ENCODE measurements around the gene C10orf105. TPM values are rescaled to one million over a fixed set of nuclear protein-coding genes. Genes with fewer than 3 reads are reported as not detected.

The C10orf105 gene
- polyA plus RNA-seq, 2 donors = 0.02 to 0.04 TPM

DNA sequence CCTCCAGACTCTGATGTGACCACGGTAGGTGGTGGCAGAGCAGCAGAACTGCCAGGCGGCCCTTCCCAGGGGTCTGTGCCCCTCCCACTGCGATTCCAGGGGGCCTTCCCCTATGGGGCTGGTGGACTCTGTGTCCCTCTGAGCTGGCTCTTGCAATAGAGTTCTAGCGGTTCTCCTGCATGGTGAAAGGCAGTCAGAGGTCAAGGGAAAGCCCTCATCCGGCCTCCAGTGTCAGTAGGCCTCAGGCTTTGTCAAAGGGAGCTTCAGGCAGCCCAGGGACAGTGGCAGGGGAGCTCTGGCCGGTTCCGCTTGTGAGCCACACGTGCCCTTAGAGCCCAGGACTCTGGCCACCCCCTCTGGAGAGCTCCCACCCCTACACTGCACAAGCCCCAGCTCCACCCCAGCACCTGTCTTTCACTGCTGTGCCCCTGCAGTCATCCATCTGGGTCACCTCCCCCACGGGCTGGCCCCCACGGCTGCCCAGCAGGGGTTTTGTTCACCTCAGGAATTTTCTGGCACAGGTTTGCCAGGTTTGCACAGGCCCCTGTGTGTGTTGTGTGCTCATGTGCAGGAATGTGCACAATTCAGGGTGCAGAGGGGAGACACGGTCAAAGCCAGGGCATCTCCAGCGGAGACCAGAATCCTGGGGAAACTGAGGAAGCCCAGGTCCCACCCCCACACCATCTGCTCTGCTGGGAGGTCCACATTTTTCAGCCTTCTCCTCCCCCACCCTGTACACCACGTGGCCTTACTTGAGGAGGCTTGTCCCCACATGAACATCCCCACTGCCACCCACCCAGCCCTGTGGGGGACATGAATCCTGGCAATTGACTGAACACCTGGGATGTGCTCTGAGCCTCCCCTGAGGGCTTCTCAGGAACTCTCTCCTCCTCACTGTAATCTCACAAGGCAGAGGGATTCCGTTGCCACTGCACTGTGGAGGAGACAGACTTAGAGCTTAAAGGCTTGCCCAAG is 23.8 kb downstream of the C10orf105 start:
- 76 to 78% methylated on average over 14 of the region's 14 CpGs for WGBS, 2 donors
- H3K36me3 ChIP-seq (ENCODE audit: control insufficient read depth in 2 of 2, insufficient read depth in 2 of 2, low read length in 1 of 2) = no peaks in the 10 kb centered on the region
- no peaks in the 10 kb centered on the region for H3K4me1 ChIP-seq (ENCODE audit: control insufficient read depth in 2 of 2, insufficient read depth in 2 of 2, low read length in 1 of 2)
- no peaks in the 10 kb centered on the region for H3K27me3 ChIP-seq (ENCODE audit: control insufficient read depth in 1 of 2, insufficient read depth in 2 of 2, low read length in 2 of 2)
- no peak overlapping the region for H3K4me3 ChIP-seq (ENCODE audit: low read depth in 1 of 2, low read length in 2 of 2)
- H3K9me3 ChIP-seq (ENCODE audit: control insufficient read depth in 2 of 2, insufficient read depth in 1 of 2, low read depth in 1 of 2, low read length in 1 of 2) = peaks cover 0 to 2% of the 10 kb centered on the region in 2 donors
- H3K27ac ChIP-seq (ENCODE audit: low read depth in 2 of 2, low read length in 1 of 2) = no peak overlapping the region

DNA sequence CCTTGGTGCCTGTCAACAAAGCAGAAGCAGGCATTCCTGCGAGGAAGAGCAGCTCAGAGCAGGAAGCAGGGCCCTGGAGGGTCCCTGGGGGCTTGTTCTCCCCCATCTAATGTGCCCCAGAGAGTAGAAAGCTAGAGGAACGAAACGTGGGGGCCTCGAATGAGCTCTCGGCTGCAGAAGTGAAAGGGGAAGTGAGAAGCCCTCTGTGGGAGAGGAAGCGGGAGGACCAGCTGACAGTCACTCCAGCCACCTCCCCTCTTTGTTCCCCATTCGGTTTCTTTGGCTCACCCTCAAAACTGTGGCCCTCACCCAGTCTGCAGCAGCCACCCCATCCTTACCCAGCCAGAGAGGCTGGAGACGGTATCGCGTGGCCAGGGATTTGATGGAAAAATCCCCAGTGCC is 25.0 kb downstream of the C10orf105 start:
- 58 to 64% methylated on average over 10 of the region's 10 CpGs for WGBS, 2 donors
- H3K27me3 ChIP-seq (ENCODE audit: control insufficient read depth in 1 of 2, insufficient read depth in 2 of 2, low read length in 2 of 2) = no peaks in the 10 kb centered on the region
- peaks cover 0 to 2% of the 10 kb centered on the region in 2 donors for H3K9me3 ChIP-seq (ENCODE audit: control insufficient read depth in 2 of 2, insufficient read depth in 1 of 2, low read depth in 1 of 2, low read length in 1 of 2)
- H3K36me3 ChIP-seq (ENCODE audit: control insufficient read depth in 2 of 2, insufficient read depth in 2 of 2, low read length in 1 of 2) = no peaks in the 10 kb centered on the region
- no peaks in the 10 kb centered on the region for H3K4me1 ChIP-seq (ENCODE audit: control insufficient read depth in 2 of 2, insufficient read depth in 2 of 2, low read length in 1 of 2)
- H3K27ac ChIP-seq (ENCODE audit: low read depth in 2 of 2, low read length in 1 of 2) = peak overlapping the region in 1 of 2 donors; percentile 1
- no peak overlapping the region for H3K4me3 ChIP-seq (ENCODE audit: low read depth in 1 of 2, low read length in 2 of 2)

DNA sequence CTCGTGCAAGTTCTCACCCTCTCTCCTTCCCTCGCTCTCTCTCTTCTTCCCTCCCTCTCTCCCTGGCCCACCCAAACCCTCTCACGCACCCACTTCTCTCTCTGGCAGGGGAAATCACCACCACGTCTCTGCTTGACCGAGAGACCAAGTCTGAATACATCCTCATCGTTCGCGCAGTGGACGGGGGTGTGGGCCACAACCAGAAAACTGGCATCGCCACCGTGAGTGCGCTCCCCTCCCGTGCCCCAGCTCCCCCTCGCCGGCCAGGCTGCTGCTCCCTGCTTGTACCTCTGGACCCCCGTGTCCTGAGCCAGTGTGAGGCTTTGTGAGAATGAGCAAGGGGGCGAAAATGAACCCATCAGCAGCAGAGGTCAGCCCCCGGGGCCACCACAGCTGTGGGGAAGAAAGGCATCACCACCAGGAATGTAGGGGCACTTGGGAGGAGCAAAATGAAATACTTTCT is 25.5 kb downstream of the C10orf105 start:
- H3K36me3 ChIP-seq (ENCODE audit: control insufficient read depth in 2 of 2, insufficient read depth in 2 of 2, low read length in 1 of 2) = no peaks in the 10 kb centered on the region
- no peak overlapping the region for H3K4me3 ChIP-seq (ENCODE audit: low read depth in 1 of 2, low read length in 2 of 2)
- 84 to 85% methylated on average over 18 of the region's 18 CpGs for WGBS, 2 donors
- peaks cover 0 to 2% of the 10 kb centered on the region in 2 donors for H3K9me3 ChIP-seq (ENCODE audit: control insufficient read depth in 2 of 2, insufficient read depth in 1 of 2, low read depth in 1 of 2, low read length in 1 of 2)
- H3K4me1 ChIP-seq (ENCODE audit: control insufficient read depth in 2 of 2, insufficient read depth in 2 of 2, low read length in 1 of 2) = no peaks in the 10 kb centered on the region
- no peaks in the 10 kb centered on the region for H3K27me3 ChIP-seq (ENCODE audit: control insufficient read depth in 1 of 2, insufficient read depth in 2 of 2, low read length in 2 of 2)
- peak overlapping the region in 1 of 2 donors; percentile 1 for H3K27ac ChIP-seq (ENCODE audit: low read depth in 2 of 2, low read length in 1 of 2)

DNA sequence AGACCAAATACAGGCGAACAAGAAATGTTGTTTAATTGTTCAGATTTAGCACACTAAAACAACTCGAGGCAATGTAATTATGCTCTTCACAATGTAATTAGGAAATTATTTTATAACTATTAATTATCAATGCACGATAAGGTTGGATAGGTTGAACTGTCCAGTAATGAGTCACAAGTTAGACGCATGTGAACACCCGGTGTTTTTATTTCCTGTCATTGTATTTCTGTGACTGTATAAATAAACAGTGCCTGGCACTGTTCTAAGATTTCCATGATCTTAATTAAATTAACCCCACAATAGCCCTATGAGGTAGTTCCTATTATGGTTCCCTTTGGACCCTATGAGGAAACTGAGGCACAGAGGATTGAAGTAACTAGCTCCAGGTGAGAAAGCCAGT is 26.2 kb downstream of the C10orf105 start:
- H3K9me3 ChIP-seq (ENCODE audit: control insufficient read depth in 2 of 2, insufficient read depth in 1 of 2, low read depth in 1 of 2, low read length in 1 of 2) = peaks cover 0 to 2% of the 10 kb centered on the region in 2 donors
- H3K4me3 ChIP-seq (ENCODE audit: low read depth in 1 of 2, low read length in 2 of 2) = no peak overlapping the region
- 34 to 44% methylated on average over 5 of the region's 5 CpGs for WGBS, 2 donors
- H3K27ac ChIP-seq (ENCODE audit: low read depth in 2 of 2, low read length in 1 of 2) = no peak overlapping the region
- no peaks in the 10 kb centered on the region for H3K36me3 ChIP-seq (ENCODE audit: control insufficient read depth in 2 of 2, insufficient read depth in 2 of 2, low read length in 1 of 2)
- H3K27me3 ChIP-seq (ENCODE audit: control insufficient read depth in 1 of 2, insufficient read depth in 2 of 2, low read length in 2 of 2) = no peaks in the 10 kb centered on the region
- H3K4me1 ChIP-seq (ENCODE audit: control insufficient read depth in 2 of 2, insufficient read depth in 2 of 2, low read length in 1 of 2) = no peaks in the 10 kb centered on the region

DNA sequence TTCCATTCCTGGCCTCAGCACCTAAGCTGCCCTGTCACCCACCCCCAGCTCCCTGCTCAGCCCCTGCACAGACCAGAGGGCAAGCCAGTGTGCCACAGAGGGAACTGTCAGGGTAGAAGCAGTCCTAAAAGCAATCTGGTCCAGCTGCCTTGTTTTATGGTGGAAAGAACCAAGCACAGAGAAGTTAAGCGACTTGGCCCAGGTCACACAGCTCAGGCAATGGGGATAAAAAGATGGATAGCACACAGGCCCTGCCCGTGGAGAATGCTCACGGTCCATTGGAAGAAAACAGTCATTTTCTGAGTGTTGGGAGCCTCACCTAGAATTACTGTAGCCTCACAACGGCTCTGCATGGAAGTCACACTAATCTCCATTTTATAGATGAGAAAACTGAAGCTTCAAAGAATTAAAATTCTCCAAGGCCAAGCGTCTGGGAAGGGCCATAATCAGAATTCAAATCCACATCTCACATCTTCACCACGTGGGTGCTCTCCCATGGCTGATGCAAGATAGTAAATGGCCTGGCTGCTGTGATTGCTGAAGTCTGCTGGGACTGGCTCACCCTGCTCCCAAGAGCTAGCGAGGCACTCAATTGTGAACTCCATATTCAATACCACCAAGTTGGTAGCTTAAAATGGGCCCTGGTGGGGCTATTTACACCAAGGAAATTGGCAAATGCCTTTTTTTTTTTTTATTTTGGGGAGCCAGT is 26.8 kb downstream of the C10orf105 start:
- peaks cover 0 to 2% of the 10 kb centered on the region in 2 donors for H3K9me3 ChIP-seq (ENCODE audit: control insufficient read depth in 2 of 2, insufficient read depth in 1 of 2, low read depth in 1 of 2, low read length in 1 of 2)
- no peaks in the 10 kb centered on the region for H3K4me1 ChIP-seq (ENCODE audit: control insufficient read depth in 2 of 2, insufficient read depth in 2 of 2, low read length in 1 of 2)
- no peaks in the 10 kb centered on the region for H3K36me3 ChIP-seq (ENCODE audit: control insufficient read depth in 2 of 2, insufficient read depth in 2 of 2, low read length in 1 of 2)
- H3K4me3 ChIP-seq (ENCODE audit: low read depth in 1 of 2, low read length in 2 of 2) = no peak overlapping the region
- H3K27me3 ChIP-seq (ENCODE audit: control insufficient read depth in 1 of 2, insufficient read depth in 2 of 2, low read length in 2 of 2) = no peaks in the 10 kb centered on the region
- no peak overlapping the region for H3K27ac ChIP-seq (ENCODE audit: low read depth in 2 of 2, low read length in 1 of 2)
- WGBS, 2 donors = 79 to 85% methylated on average over 7 of the region's 7 CpGs

DNA sequence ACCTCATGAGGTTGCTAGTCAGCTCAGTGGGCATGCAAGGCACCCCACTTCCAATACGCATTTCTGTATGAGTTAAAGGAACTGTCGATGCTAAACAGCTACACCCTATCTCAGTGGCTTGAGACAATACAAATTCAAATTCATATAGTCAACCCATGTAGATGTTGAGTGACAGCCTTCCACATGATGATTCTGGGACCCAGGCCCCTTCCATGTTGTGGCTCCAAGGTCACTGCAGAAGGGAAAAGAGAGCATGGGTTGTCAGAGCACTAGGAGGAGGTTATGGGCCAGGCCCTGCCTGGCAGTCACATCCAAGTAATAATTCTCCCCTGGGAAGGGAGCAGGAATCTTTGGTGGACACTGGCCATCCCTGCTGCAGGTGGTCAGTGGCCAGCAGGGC is 28.2 kb downstream of the C10orf105 start:
- Histone ChIP-seq H3K4me3 (ENCODE audit: low read depth in 1 of 2, low read length in 2 of 2) (no peak overlapping the region), H3K36me3 (ENCODE audit: control insufficient read depth in 2 of 2, insufficient read depth in 2 of 2, low read length in 1 of 2) (no peaks in the 10 kb centered on the region), H3K27me3 (ENCODE audit: control insufficient read depth in 1 of 2, insufficient read depth in 2 of 2, low read length in 2 of 2) (no peaks in the 10 kb centered on the region), H3K4me1 (ENCODE audit: control insufficient read depth in 2 of 2, insufficient read depth in 2 of 2, low read length in 1 of 2) (no peaks in the 10 kb centered on the region), H3K27ac (ENCODE audit: low read depth in 2 of 2, low read length in 1 of 2) (no peak overlapping the region), H3K9me3 (ENCODE audit: control insufficient read depth in 2 of 2, insufficient read depth in 1 of 2, low read depth in 1 of 2, low read length in 1 of 2) (peaks cover 0 to 2% of the 10 kb centered on the region in 2 donors)
- 99 to 100% methylated on average over 2 of the region's 2 CpGs for WGBS, 2 donors

DNA sequence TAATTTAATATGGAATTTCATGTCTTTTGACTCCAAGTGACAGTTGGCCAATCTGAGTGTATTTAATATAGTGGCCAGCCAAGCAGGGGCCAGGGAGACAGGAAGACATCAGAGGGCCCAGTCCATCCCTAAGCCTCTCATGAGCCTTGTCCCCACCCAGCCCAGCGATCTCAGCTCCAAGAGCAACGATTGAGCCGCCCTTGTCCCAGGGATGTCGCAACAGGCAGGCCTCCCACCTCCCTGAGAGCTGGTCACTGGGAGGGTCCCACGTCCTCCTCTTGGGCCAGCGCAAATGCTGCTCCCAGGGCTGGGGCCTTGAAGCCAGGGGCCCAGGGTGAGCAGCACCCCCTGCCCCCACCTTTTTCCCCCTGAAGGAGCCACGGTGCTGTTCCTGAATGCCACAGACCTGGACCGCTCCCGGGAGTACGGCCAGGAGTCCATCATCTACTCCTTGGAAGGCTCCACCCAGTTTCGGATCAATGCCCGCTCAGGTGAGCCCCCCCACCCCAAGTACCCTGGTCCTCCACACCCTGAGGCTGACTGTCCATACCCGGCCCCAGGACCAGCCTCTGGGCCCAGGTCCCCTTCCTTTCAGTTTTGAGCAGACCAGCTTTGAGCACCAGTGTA is 29.4 kb downstream of the C10orf105 start:
- 91 to 94% methylated on average over 13 of the region's 13 CpGs for WGBS, 2 donors
- Histone ChIP-seq H3K27me3 (ENCODE audit: control insufficient read depth in 1 of 2, insufficient read depth in 2 of 2, low read length in 2 of 2) (no peaks in the 10 kb centered on the region), H3K36me3 (ENCODE audit: control insufficient read depth in 2 of 2, insufficient read depth in 2 of 2, low read length in 1 of 2) (no peaks in the 10 kb centered on the region), H3K27ac (ENCODE audit: low read depth in 2 of 2, low read length in 1 of 2) (no peak overlapping the region), H3K4me1 (ENCODE audit: control insufficient read depth in 2 of 2, insufficient read depth in 2 of 2, low read length in 1 of 2) (peaks cover 0 to 2% of the 10 kb centered on the region in 2 donors), H3K9me3 (ENCODE audit: control insufficient read depth in 2 of 2, insufficient read depth in 1 of 2, low read depth in 1 of 2, low read length in 1 of 2) (peaks cover 0 to 2% of the 10 kb centered on the region in 2 donors), H3K4me3 (ENCODE audit: low read depth in 1 of 2, low read length in 2 of 2) (no peak overlapping the region)

DNA sequence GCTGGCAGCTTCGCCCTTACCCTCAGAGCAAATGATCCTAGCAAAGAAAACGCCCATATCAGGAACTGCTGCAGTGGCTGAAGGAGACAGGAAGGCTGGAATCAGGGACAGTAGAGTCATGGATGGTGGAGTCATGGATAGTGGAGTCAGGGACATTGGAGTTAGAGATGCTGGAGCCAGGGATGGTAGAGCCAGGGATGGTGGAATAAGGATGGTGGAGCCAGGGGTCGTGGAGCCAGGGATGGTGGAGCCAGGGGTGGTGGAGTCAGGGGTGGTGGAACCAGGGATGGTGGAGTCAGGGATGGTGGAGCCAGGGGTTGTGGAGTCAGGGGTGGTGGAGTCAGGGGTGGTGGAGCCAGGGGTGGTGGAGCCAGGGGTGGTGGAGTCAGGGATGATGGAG is 31.3 kb downstream of the C10orf105 start:
- Histone ChIP-seq H3K4me3 (ENCODE audit: low read depth in 1 of 2, low read length in 2 of 2) (no peak overlapping the region), H3K4me1 (ENCODE audit: control insufficient read depth in 2 of 2, insufficient read depth in 2 of 2, low read length in 1 of 2) (peaks cover 3 to 4% of the 10 kb centered on the region in 2 donors), H3K36me3 (ENCODE audit: control insufficient read depth in 2 of 2, insufficient read depth in 2 of 2, low read length in 1 of 2) (no peaks in the 10 kb centered on the region), H3K9me3 (ENCODE audit: control insufficient read depth in 2 of 2, insufficient read depth in 1 of 2, low read depth in 1 of 2, low read length in 1 of 2) (peaks cover 0 to 2% of the 10 kb centered on the region in 2 donors), H3K27me3 (ENCODE audit: control insufficient read depth in 1 of 2, insufficient read depth in 2 of 2, low read length in 2 of 2) (no peaks in the 10 kb centered on the region), H3K27ac (ENCODE audit: low read depth in 2 of 2, low read length in 1 of 2) (no peak overlapping the region)
- WGBS, 2 donors = 91% methylated on average over 3 of the region's 3 CpGs

DNA sequence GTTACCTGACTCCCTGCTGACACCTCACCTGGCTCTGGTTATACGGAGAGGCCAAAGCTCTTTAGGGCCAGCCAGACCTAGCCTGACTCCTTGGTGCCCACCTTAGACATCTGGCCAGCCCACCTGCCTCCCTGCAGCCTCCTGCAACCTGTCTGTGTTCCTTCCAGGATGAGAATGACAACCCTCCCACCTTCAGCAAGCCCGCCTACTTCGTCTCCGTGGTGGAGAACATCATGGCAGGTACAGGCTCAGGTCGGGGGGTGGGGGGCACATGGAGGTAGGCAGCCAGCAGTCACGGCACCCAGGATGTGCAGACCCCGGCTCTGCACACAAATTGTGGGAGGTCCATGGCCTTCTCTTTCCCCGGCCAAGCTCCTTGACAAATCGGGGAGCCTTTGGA is 32.1 kb downstream of the C10orf105 start:
- H3K36me3 ChIP-seq (ENCODE audit: control insufficient read depth in 2 of 2, insufficient read depth in 2 of 2, low read length in 1 of 2) = no peaks in the 10 kb centered on the region
- H3K4me1 ChIP-seq (ENCODE audit: control insufficient read depth in 2 of 2, insufficient read depth in 2 of 2, low read length in 1 of 2) = peaks cover 3 to 4% of the 10 kb centered on the region in 2 donors
- no peak overlapping the region for H3K4me3 ChIP-seq (ENCODE audit: low read depth in 1 of 2, low read length in 2 of 2)
- no peak overlapping the region for H3K27ac ChIP-seq (ENCODE audit: low read depth in 2 of 2, low read length in 1 of 2)
- peaks cover 0 to 2% of the 10 kb centered on the region in 2 donors for H3K9me3 ChIP-seq (ENCODE audit: control insufficient read depth in 2 of 2, insufficient read depth in 1 of 2, low read depth in 1 of 2, low read length in 1 of 2)
- WGBS, 2 donors = 86 to 88% methylated on average over 9 of the region's 9 CpGs
- H3K27me3 ChIP-seq (ENCODE audit: control insufficient read depth in 1 of 2, insufficient read depth in 2 of 2, low read length in 2 of 2) = no peaks in the 10 kb centered on the region

All from esophagus (tissue), 2 donors.